GM19043 (cell line): ENCODE results near the gene TXN2.
"Not testable (repeated sequence)": the region's sequence is repeated elsewhere in the genome, so short reads cannot be mapped to it uniquely, and the experiment has no call there.

ENCODE experiments used
- ATAC-seq: cut with Tn5 transposase; IDR thresholded peaks from one replicate; pipeline ENCODE4 v1.9.1; 2021; ENCODE audit warnings: low read depth; ENCODE audit not compliant: unreplicated experiment

Gene TXN2

GRCh38 chr22:36432592-36433317 lies 48.7 kb downstream of the TXN2 start:
- no peak for ATAC-seq

GRCh38 chr22:36431977-36432376 lies 49.5 kb downstream of the TXN2 start:
- no peak for ATAC-seq

GRCh38 chr22:36430863-36431262 lies 50.6 kb downstream of the TXN2 start:
- no peak for ATAC-seq

DNA sequence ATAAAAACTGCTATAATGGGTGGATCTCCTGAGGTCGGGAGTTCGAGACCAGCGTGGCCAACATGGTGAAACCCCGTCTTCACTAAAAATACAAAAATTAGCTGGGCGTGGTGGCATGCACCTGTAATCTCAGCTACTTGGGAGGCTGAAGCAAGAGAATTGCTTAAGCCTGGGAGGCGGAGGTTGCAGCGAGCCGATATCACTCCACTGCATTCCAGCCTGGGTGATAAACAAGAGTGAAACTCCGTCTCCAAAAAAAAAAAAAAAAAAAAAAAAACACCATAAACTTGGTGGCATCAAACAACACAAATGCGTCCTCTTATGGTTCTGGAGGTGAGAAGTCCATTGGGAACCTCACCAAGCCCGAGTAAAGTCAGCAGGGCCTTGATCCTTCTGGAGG lies 53.5 kb downstream of the TXN2 start:
- ATAC-seq, result not testable (repeated sequence)

DNA sequence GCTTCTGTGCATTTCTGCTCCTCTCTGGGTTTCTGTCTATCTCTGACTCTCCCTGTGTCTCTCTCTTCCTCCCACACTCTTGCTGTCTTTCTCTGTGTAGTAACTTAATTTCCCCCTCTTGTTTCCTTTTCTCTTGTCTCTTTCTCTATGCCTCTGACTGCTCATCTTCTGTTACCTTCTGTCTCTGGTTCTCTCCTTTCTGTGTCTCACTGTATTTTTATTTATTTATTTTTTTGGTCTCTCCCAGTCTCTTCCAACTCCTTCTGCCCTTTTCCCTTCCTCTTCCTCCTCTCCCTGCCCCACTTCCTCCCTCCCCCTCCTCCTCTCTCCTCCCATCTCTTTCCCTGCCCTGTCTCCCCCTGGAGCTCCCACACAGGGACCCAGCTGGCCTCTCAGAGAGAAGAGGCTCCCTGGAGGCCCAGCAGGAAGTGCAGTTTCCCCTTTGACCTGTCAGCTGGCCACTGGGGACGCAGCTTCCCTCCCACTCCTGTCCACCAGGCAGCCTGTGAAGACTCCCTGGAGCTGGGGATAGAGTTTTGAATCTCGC lies 55.4 kb downstream of the TXN2 start:
- no peak for ATAC-seq

DNA sequence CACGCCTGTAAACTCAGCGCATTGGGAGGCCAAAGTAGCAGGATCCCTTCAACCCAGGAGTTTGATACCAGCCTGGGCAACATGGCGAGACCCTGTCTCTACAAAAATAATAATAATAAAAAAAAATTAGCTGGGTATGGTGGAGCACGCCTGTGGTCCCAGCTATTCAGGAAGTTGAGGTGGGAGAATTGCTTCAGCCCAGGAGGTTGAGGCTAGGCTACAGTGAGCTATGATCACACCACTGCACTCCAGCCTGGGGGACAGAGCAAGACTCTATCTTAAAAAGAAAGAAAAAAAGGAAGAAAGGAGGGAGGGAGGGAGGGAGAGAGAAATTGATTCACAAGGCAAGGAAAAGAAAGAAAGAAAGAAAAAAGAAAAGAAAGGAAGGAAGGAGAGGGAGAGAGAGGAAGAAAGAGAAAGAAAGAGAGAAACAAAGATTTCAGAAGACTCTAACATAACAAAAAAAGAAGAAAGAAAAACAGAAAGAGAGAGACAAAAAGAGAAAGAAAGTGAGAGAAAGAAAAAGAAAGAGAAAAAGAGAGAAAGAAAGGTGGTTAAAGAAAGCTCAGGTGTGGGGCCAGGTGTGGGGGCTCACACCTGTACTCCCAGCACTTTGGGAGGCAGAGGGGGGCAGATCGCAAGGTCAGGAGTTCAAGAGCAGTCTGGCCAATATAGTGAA lies 56.4 kb downstream of the TXN2 start:
- ATAC-seq, result no peak

DNA sequence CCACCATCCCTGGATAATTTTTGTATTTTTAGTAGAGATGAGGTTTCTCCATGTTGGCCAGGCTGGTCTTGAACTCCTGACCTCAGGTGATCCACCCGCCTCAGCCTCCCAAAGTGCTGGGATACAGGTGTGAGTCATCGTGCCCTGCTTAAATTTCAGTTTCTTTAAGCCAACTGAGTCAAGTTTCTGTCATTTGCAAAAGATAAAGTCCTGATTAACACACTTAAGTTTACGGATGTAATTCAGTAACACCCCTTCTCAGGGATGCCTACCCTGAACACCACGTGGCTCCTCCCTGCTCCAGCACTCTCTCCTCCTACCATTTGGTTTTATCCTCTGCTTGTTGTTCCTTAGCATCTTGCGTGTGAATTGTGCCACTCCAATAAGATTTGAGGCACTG lies 57.0 kb downstream of the TXN2 start:
- ATAC-seq, result not testable (repeated sequence)

- ATAC-seq, result no peak
These were observed 57.7 kb downstream of the TXN2 start for GRCh38 chr22:36423461-36424404.

DNA sequence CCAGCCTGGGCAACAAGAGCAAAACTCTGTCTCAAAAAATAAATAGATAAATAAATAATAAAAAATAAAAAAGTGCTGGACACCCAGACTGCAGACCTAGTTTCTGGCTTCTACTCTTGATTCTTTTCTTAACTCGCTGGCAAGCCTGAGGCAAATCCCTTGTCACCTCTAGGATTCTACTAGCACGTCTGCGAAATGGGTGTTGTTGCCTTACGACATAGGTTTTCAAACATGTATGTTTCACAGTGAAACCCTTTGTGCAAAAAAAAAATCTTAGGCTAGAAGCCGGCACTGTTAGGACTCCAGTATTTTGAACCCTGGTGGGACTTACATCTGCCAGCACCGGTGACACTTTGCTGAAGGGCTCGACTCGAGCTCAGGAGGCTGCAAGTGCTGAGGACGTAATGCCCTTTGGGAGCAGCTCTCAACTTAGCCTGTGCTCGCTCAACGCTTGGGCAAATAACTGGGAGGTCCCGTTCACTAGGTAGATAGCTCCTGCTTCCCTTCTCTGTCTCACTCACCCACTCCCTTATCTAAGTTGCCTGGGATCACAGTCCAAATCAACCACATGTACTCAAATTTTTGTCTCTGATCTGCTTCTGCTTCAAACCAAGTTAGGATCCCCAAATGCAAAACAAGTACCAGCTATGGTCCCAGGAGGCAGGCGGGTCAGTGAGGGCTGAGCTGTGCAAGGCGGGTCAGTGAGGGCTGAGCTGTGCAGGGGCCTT lies 59.0 kb downstream of the TXN2 start:
- ATAC-seq, result no peak

- ATAC-seq, result no peak
These were observed 61.2 kb downstream of the TXN2 start for GRCh38 chr22:36419912-36420882.

GRCh38 chr22:36419177-36419911 lies 62.1 kb downstream of the TXN2 start:
- no peak for ATAC-seq

DNA sequence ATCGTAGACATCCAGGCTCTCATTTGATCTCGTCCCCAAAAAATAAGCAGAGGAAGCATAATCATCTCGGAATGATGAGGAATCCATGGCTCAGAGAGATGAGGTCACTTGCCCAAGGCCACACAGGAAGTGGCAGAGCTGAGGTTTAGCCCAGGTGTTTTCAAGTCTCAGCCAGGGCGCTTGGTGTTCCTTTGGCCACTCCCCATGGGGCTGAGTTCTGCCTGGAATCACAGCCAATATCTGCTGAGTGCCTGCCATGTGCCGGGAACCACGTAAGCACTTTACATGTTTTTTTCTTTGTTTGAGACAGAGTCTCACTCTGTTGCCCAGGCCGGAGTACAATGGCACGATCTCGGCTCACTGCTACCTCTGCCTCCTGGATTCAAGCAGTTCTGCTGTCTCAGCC lies 64.2 kb downstream of the TXN2 start:
- ATAC-seq, result no peak
